ENCODE measurements around the gene SCLY. TPM values are rescaled to one million over a fixed set of nuclear protein-coding genes. Genes with fewer than 3 reads are reported as not detected.
A peak's percentile ranks its signal among the peaks of the same experiment; 100 is the strongest.

Gene SCLY
- total and polyA plus RNA-seq, 2 of the 13 experiments (the other 11 are each of a cell fraction or from before 2014, with no cell fraction given): 27.9 to 38.6 TPM

DNA sequence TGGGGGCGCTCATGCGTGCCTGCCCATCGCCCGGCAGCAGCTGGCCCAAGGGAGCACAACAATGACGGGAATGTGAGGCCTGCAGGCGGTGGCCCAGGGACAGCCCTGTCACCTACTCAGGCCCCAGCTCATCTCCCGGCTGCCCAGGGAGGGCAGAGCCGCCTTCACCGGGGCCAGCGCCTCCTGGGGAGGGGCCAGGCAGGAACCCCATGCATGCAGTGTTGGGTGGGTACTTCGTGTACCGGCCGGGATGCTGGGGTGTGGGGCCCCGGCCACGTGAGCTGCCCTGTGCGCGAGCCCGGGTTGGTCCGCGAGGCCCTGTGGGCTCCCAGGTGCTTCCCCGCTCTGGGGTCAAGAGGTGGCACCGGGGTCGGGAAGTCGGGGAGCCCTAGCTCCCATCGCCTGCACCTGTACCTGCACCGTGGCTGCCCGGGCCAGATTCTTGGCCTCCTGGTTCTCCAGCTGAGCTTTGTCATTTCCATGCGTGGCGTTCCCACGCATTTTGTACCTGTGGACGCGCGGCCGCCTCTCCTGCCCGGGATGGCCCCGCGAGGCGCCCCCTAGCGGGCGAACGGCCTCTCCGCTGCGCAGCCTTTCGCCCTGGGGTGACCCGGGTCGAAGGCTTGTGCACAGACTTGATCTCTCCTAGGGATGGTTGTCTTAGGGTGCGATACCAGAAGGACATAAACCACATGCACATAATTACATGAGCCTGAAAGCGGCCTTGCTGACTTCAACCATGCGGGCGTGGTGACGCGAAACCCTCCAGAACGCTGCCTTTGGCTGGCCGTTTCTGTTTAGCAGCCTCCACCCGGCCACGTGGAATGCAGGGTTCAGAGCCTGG, 78.6 kb downstream of the SCLY start (continued):
- TF ChIP-seq, protein P1, sequence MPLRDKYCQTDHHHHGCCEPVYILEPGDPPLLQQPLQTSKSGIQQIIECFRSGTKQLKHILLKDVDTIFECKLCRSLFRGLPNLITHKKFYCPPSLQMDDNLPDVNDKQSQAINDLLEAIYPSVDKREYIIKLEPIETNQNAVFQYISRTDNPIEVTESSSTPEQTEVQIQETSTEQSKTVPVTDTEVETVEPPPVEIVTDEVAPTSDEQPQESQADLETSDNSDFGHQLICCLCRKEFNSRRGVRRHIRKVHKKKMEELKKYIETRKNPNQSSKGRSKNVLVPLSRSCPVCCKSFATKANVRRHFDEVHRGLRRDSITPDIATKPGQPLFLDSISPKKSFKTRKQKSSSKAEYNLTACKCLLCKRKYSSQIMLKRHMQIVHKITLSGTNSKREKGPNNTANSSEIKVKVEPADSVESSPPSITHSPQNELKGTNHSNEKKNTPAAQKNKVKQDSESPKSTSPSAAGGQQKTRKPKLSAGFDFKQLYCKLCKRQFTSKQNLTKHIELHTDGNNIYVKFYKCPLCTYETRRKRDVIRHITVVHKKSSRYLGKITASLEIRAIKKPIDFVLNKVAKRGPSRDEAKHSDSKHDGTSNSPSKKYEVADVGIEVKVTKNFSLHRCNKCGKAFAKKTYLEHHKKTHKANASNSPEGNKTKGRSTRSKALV (CRISPR knock-in tag; IDR thresholded peaks at IDR 0.05): no peak
- TF ChIP-seq, protein P2, sequence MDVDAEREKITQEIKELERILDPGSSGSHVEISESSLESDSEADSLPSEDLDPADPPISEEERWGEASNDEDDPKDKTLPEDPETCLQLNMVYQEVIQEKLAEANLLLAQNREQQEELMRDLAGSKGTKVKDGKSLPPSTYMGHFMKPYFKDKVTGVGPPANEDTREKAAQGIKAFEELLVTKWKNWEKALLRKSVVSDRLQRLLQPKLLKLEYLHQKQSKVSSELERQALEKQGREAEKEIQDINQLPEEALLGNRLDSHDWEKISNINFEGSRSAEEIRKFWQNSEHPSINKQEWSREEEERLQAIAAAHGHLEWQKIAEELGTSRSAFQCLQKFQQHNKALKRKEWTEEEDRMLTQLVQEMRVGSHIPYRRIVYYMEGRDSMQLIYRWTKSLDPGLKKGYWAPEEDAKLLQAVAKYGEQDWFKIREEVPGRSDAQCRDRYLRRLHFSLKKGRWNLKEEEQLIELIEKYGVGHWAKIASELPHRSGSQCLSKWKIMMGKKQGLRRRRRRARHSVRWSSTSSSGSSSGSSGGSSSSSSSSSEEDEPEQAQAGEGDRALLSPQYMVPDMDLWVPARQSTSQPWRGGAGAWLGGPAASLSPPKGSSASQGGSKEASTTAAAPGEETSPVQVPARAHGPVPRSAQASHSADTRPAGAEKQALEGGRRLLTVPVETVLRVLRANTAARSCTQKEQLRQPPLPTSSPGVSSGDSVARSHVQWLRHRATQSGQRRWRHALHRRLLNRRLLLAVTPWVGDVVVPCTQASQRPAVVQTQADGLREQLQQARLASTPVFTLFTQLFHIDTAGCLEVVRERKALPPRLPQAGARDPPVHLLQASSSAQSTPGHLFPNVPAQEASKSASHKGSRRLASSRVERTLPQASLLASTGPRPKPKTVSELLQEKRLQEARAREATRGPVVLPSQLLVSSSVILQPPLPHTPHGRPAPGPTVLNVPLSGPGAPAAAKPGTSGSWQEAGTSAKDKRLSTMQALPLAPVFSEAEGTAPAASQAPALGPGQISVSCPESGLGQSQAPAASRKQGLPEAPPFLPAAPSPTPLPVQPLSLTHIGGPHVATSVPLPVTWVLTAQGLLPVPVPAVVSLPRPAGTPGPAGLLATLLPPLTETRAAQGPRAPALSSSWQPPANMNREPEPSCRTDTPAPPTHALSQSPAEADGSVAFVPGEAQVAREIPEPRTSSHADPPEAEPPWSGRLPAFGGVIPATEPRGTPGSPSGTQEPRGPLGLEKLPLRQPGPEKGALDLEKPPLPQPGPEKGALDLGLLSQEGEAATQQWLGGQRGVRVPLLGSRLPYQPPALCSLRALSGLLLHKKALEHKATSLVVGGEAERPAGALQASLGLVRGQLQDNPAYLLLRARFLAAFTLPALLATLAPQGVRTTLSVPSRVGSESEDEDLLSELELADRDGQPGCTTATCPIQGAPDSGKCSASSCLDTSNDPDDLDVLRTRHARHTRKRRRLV (CRISPR knock-in tag; IDR thresholded peaks at IDR 0.05): no peak
- TF ChIP-seq, protein P3, sequence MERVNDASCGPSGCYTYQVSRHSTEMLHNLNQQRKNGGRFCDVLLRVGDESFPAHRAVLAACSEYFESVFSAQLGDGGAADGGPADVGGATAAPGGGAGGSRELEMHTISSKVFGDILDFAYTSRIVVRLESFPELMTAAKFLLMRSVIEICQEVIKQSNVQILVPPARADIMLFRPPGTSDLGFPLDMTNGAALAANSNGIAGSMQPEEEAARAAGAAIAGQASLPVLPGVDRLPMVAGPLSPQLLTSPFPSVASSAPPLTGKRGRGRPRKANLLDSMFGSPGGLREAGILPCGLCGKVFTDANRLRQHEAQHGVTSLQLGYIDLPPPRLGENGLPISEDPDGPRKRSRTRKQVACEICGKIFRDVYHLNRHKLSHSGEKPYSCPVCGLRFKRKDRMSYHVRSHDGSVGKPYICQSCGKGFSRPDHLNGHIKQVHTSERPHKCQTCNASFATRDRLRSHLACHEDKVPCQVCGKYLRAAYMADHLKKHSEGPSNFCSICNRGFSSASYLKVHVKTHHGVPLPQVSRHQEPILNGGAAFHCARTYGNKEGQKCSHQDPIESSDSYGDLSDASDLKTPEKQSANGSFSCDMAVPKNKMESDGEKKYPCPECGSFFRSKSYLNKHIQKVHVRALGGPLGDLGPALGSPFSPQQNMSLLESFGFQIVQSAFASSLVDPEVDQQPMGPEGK (CRISPR knock-in tag; IDR thresholded peaks at IDR 0.05): 0 out of 2 replicates have a peak, but pooled peaks have one; percentile 15
- TF ChIP-seq YEATS2 (CRISPR knock-in tag; IDR thresholded peaks at IDR 0.05; ENCODE audit: borderline replicate concordance) (no peak), ZSCAN22 (CRISPR knock-in tag; IDR thresholded peaks at IDR 0.05) (no peak), ZNF766 (CRISPR knock-in tag; IDR thresholded peaks at IDR 0.05; ENCODE audit: borderline replicate concordance) (no peak), NR2F1 (CRISPR knock-in tag; IDR thresholded peaks at IDR 0.05) (peak; percentile 43 to 69; a peak in 3 of 4 replicates), TOE1 (CRISPR knock-in tag; IDR thresholded peaks at IDR 0.05) (no peak), POLR2AphosphoS5 (IDR thresholded peaks at IDR 0.05; ENCODE audit: low read depth, low read length) (no peak)
- TF ChIP-seq, protein P4, sequence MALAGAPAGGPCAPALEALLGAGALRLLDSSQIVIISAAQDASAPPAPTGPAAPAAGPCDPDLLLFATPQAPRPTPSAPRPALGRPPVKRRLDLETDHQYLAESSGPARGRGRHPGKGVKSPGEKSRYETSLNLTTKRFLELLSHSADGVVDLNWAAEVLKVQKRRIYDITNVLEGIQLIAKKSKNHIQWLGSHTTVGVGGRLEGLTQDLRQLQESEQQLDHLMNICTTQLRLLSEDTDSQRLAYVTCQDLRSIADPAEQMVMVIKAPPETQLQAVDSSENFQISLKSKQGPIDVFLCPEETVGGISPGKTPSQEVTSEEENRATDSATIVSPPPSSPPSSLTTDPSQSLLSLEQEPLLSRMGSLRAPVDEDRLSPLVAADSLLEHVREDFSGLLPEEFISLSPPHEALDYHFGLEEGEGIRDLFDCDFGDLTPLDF (CRISPR knock-in tag; IDR thresholded peaks at IDR 0.05): no peak
- TF ChIP-seq, protein P5, sequence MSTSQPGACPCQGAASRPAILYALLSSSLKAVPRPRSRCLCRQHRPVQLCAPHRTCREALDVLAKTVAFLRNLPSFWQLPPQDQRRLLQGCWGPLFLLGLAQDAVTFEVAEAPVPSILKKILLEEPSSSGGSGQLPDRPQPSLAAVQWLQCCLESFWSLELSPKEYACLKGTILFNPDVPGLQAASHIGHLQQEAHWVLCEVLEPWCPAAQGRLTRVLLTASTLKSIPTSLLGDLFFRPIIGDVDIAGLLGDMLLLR (CRISPR knock-in tag; IDR thresholded peaks at IDR 0.05): no peak
- TF ChIP-seq, protein P6, sequence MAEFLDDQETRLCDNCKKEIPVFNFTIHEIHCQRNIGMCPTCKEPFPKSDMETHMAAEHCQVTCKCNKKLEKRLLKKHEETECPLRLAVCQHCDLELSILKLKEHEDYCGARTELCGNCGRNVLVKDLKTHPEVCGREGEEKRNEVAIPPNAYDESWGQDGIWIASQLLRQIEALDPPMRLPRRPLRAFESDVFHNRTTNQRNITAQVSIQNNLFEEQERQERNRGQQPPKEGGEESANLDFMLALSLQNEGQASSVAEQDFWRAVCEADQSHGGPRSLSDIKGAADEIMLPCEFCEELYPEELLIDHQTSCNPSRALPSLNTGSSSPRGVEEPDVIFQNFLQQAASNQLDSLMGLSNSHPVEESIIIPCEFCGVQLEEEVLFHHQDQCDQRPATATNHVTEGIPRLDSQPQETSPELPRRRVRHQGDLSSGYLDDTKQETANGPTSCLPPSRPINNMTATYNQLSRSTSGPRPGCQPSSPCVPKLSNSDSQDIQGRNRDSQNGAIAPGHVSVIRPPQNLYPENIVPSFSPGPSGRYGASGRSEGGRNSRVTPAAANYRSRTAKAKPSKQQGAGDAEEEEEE (CRISPR knock-in tag; IDR thresholded peaks at IDR 0.05; ENCODE audit: borderline replicate concordance): no peak
- TF ChIP-seq, protein P7, sequence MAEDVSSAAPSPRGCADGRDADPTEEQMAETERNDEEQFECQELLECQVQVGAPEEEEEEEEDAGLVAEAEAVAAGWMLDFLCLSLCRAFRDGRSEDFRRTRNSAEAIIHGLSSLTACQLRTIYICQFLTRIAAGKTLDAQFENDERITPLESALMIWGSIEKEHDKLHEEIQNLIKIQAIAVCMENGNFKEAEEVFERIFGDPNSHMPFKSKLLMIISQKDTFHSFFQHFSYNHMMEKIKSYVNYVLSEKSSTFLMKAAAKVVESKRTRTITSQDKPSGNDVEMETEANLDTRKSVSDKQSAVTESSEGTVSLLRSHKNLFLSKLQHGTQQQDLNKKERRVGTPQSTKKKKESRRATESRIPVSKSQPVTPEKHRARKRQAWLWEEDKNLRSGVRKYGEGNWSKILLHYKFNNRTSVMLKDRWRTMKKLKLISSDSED (CRISPR knock-in tag; IDR thresholded peaks at IDR 0.05): no peak
